WTC11 (cell line): ENCODE results near the gene DNAH14.

ENCODE experiments used
- CTCF ChIP-seq: fragments of 200-600 bp; IDR thresholded peaks from 2 replicates; pipeline ENCODE4 v1.8.0; 2022; ENCODE audit warnings: antibody characterized with exemption
- FOXK1 ChIP-seq: sonication (generic); formaldehyde crosslinking; IDR thresholded peaks from 2 replicates; pipeline ENCODE4 v1.8.0; 2022; ENCODE audit warnings: mild to moderate bottlenecking, moderate library complexity, missing genetic modification reagents
- PRDM15 ChIP-seq: sonication (generic); formaldehyde crosslinking; IDR thresholded peaks from 2 replicates; pipeline ENCODE4 v1.8.0; 2022; ENCODE audit warnings: missing genetic modification reagents
- TF ChIP-seq, protein P1 (sequence below): fragments of 250-450 bp; sonication (Bioruptor Pico); IDR thresholded peaks from 2 replicates; pipeline ENCODE4 v1.9.0; 2021; ENCODE audit warnings: moderate library complexity, mild to moderate bottlenecking, inconsistent platforms, borderline replicate concordance

- no peak for TF ChIP-seq CTCF
- TF ChIP-seq FOXK1 (CRISPR knock-in tag), result no peak
- TF ChIP-seq, protein P1, sequence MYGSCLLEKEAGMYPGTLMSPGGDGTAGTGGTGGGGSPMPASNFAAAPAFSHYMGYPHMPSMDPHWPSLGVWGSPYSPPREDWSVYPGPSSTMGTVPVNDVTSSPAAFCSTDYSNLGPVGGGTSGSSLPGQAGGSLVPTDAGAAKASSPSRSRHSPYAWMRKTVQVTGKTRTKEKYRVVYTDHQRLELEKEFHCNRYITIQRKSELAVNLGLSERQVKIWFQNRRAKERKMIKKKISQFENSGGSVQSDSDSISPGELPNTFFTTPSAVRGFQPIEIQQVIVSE (CRISPR knock-in tag), result no peak
- no peak for TF ChIP-seq PRDM15 (CRISPR knock-in tag)
Observed at GRCh38 chr1:225228871-225229303, 299.4 kb downstream of the DNAH14 start.
